SH-SY5Y (cell line): ENCODE data around the gene ST3GAL5.

Source experiments
- GATA2 ChIP-seq: IDR thresholded peaks from 2 replicates; pipeline ENCODE4 v1.6.1; 2011; ENCODE audit warnings: mild to moderate bottlenecking, low read depth, low read length
- GATA3 ChIP-seq: IDR thresholded peaks from 2 replicates; pipeline ENCODE4 v1.6.1; 2011; ENCODE audit warnings: low read depth, mild to moderate bottlenecking, low read length, moderate library complexity

ST3GAL5 gene

DNA sequence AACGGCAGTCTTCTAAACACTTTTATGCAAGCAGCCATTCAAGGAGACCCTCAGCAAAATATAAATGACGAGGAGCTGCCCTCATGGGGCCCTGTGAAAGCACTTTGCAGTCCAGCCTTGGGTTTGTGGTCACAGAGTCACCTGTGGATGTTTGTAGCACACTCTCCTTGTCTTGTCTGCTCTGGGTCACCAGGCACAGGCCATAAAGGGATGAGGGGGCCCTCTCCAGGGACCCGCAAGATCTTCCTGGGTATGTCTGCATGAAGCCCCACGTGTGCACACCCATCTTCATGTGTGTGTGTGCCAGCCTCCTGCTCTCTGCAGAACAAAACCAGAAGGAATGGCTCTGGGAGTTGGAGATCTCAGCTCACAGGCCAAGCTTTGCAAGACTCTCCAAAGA, 98.8 kb downstream of the ST3GAL5 start:
- TF ChIP-seq GATA2 (no peak), GATA3 (no peak)

- TF ChIP-seq GATA3 = no peak
- no peak for TF ChIP-seq GATA2
Observed at GRCh38 chr2:85789271-85789670, 99.5 kb downstream of the ST3GAL5 start.

DNA sequence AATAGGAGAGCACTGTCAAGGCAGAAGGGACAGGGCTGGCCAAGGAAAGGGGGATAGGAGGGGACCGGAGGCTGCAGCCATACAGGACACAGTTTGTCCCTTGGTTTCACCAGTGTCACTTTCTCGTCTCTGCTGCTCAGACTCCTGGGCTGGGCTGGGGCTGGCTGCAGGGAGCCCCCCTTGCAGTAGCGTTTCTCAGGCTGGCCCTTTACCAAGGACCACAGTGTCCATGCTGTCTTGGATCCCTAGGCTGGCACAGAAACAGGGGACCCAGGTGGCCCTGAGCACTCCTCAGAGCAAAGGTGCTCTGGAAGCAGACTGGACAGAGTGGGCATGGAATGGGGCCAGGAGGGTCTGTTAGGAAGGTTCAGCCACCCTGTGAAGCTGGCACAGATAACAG, 100.2 kb downstream of the ST3GAL5 start:
- TF ChIP-seq GATA2 = no peak
- TF ChIP-seq GATA3 = no peak

GRCh38 chr2:85787981-85788340, 100.8 kb downstream of the ST3GAL5 start:
- TF ChIP-seq GATA2 (no peak), GATA3 (no peak)

DNA sequence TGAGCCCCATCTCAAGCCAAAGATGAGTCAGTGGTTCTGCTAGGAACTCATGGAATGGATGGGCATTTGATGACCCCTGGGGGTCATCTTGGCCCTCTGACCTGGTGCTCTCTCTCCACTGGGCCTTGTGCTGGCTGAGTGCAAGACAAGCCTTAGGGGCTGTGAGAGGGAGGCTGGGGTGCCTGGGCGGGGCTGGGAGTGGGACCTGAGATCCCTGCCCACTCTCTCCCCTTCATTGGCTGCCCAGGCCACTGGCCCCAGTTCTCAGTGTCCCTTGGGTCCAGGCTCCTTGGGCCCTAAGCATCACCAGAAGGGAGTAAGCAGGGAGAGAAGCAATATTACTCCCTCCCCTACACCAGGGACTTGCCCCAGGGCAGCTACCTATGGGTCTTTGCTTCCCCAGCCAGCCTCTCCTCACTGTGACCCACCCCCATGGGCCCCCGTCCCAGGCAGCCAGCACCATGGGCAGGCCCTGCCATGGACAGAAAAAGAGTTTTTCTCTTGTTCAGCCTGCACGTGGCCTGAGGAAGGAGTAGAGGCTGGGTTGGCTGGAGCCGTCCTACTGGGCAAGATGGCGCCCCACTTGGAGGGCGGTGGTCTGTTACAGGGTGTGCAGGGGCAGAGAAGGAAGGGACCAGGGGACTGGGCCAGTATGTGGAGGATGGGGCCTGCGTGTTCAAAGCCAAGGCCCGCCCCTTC, 101.4 kb downstream of the ST3GAL5 start:
- TF ChIP-seq GATA3 (no peak), GATA2 (no peak)
